Kidney tubule cell (primary cell): ENCODE results near the gene SMC6.

Experiments
- DNase-seq: peaks from one replicate; pipeline ENCODE4 v3.0.0-alpha.2; 2018; ENCODE audit warnings: low spot score

SMC6 gene

DNA sequence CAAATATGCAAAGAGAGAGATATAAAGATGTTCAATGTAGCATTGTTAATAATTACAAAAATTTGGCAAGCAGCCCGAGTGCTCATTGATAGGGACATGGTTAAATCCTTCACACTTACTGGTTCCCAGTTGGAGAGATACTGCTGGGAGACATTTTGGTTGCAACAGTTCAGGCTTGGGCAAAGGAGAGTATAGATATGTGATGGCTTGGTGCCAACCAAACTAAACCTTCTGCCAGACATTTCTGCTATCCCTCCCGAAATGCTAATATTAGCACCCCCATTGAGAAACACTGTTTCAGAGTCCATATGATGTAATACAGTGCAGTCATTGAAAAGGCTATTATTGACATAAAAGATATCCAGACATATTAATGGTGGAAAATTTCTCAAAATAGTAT, 11.8 kb upstream of the SMC6 start:
- DNase-seq, result no peak

DNA sequence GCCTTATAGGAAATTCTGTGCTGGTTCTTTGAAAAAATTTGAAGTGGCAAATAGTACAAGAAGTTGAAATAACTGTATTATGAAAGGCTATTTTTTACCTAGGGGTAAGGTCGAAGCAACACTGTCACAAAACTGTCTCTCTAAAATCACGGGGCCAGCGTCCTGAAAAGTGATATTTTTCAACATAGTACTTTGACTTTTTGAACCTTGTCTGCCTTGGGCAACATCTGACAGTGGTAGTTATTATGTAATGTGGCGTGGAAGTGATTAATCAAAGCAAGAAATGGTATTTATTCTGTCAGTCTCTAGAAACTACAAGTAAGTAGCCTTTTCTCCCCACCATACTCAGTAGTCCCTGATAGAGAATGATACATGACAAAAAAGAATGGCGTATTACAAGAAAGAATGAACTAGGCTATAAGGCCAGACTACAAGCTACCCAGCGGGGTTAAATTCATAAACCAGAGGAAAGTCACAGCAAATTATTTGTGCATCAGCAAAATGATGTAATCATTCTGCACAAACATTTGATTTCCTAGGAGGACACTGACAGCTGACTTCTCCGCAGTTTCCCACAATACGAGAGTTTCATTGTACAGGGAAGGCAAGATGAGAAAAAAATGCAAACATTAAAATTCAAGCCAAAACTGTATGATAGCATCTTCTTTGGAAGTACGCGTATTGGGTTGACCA, 10.2 kb upstream of the SMC6 start:
- DNase-seq, result no peak

DNA sequence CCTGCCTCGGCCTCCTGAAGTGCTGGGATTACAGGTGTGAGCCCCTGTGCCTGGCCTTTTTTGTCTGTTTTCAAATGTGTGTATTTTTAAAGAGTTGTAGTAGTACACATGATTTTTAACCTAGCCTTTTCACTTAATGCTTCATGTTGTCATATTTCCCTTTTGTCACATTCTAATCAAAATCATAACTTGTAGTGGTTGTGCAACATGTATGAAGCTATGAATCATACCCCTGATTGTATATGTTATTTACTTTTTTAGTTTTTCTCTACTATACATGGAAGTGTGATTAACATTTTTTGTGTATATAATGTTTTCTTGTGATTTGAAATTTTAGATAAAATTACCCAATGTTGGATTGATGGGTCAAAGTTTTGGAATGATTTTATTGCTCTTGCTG, 8.8 kb upstream of the SMC6 start:
- no peak for DNase-seq

GRCh38 chr2:17759805-17760204, 6.2 kb upstream of the SMC6 start:
- no peak for DNase-seq

- DNase-seq, result no peak
These were observed 4.5 kb upstream of the SMC6 start for GRCh38 chr2:17758118-17758517.

- peak; percentile 80 for DNase-seq
These were observed 3.7 kb upstream of the SMC6 start for GRCh38 chr2:17757321-17757720.

- DNase-seq, result peak; percentile 65
These were observed 3.1 kb upstream of the SMC6 start for GRCh38 chr2:17756668-17757067.

DNA sequence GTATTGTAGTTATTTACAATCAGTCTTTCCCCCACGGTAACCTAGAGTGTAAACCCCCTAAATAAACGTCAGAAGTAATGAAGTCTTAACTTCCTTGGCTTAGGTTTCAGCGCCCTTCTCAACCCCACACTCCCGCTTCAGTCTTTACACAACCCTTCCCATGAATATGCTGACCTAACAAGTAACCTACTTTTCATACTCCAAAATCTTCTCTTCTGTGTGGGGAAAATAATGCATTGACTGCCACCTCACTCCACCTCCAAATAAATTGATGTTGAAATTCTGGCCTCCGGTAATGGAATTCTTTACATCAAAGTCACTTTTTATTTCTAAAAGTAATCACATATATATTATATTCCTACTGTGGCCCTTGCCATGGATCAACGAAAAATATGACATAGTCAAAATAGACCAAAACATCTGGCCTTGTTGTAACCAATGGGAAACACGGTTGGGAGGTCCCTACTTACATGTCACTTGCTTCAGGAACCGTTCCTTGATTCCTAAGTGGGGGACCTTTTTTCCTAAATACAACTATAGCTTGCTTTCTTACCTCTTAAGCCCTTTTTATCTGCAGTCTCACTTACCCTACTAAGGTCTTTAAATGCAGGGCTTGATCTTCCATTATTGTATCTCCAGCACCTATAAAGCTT, 1.3 kb upstream of the SMC6 start:
- DNase-seq, result peak; percentile 16

DNA sequence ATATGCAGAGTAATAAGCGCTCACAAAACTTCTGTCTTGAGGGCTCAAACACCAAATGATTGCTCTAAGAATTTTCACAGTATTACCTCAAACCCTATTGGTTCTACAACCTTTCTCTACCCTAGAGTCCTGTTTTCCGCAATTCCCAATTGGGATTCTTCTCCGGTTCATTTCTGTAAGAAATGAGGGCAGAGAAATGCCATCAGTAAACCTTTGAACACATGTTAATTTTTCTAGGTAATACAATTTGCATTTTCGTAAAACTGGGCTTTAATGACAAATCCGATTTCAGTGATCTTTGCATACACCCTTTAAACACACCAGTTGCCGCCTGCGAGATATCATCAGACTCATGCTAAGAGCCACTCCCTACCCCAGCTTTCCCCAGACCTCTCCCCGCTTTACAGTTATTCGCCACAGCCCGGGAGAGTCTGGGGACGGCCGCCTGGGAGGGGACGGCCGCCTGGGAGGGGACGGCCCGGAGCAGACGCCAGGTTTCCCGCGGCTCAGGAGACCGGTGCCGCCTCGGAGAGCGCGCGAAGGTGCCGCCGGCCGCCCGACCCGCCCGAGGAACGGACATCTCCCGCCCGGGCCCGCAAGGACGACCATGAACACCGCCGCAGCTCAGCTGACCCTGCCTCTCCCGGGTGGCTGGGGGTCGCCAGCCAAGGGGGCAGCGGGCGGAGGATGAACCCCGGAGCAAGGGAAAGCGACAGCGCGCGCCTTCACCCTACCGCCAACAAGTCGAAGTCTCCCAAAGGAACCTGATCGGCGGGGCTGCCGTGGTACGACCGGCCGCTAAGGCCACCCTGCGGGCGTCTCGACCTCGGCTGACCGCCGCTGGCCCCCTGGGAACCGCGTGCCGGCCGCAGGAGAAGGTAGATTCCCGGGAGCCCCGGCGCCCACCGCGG, 463 bp downstream of the SMC6 start:
- peak; percentile 48 for DNase-seq

- no peak for DNase-seq
These were observed 1.4 kb downstream of the SMC6 start for GRCh38 chr2:17752246-17752645.

DNA sequence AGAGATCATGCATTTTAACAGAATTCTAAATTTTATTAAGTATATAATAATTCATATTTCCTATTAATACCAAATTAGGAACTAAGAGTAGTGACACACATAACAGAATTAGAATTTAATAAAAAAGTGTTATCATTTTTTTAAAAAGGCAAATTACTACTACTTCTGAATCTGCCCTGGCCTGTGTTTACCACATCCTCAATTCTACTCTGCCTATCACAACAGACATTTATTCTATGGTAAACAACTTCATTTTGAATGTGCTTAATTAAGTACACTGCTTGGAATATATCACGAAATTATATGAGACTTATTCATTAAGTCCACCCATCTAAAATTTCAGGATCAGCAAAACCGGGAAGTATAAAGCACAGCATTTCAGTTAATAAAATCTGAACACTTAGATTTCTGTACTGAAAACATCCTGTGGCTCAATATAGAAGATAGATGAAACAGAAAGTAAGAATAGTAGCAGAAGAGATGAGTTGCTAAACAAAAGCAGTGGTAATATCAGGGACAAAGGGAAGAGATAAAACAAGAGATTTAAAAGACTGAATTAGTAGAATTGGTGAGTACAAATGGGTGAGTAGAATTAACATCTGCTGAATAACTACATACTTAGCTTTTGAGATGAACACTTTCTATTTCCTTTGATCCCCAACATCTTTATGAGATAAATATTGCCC, 3.7 kb downstream of the SMC6 start:
- DNase-seq, result no peak

GRCh38 chr2:17748745-17749144, 4.9 kb downstream of the SMC6 start:
- DNase-seq, result no peak

GRCh38 chr2:17747684-17748452, 5.7 kb downstream of the SMC6 start:
- DNase-seq, result peak; percentile 37

DNA sequence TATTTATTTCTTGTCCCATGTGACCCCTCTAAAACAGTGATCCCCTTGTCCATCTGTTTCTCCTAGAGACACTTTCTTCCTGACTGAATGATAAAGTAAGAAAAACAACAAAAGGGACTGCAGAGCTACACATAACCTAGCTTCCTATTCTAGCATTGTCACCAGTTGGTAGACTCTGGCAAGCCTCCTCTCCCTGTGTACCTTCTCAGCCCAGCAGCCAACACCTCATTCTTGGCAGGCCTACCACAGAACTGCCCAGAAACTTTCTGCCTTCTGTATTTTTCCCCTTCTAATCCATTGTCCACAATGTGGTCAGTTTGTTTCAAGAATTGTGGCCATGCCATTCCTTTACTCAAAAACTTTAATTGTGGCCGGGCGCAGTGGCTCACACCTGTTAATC, 13.4 kb downstream of the SMC6 start:
- DNase-seq, result no peak

DNA sequence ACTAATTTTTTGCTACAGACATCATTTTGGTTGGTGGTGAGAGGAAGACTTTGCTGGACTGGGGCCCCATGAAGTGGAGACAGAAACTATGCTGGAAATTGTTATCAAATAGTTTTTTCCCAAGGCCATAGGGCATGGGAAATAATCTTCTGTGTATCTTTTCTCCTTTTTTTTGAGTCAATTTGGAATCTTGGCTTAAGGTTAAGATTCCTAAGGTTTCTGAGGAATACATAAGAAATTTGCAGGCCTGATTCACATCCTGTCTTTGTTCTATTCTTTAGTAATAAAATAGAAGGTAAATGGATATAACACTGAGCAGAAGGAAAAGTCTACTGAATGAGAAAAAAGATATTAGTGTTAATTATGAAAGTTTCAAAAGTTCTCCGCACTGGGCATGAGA, 16.6 kb downstream of the SMC6 start:
- no peak for DNase-seq

DNA sequence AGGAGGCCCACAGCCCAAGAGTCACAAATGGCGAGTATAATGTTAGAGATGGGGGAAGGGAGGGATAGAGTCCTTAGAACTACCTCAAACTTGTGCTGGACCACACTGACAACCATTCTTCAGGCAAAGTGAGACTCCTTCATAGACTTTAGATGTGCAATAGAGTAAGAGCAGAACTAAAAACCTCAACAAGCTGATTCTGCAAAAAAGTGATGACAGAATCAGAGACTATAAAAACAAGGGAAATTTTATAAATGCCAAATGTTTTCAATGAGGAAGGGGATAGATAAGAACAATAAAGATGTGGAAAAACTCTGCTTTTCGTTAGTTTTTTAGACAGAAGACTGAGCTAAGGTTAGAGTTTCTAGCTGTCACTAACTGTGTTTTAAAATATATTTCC, 17.7 kb downstream of the SMC6 start:
- DNase-seq, result no peak

- DNase-seq, result no peak
These were observed 20.0 kb downstream of the SMC6 start for GRCh38 chr2:17733599-17733998.

GRCh38 chr2:17729880-17730279, 23.7 kb downstream of the SMC6 start:
- DNase-seq, result no peak

- no peak for DNase-seq
These were observed 25.4 kb downstream of the SMC6 start for GRCh38 chr2:17728210-17728609.

DNA sequence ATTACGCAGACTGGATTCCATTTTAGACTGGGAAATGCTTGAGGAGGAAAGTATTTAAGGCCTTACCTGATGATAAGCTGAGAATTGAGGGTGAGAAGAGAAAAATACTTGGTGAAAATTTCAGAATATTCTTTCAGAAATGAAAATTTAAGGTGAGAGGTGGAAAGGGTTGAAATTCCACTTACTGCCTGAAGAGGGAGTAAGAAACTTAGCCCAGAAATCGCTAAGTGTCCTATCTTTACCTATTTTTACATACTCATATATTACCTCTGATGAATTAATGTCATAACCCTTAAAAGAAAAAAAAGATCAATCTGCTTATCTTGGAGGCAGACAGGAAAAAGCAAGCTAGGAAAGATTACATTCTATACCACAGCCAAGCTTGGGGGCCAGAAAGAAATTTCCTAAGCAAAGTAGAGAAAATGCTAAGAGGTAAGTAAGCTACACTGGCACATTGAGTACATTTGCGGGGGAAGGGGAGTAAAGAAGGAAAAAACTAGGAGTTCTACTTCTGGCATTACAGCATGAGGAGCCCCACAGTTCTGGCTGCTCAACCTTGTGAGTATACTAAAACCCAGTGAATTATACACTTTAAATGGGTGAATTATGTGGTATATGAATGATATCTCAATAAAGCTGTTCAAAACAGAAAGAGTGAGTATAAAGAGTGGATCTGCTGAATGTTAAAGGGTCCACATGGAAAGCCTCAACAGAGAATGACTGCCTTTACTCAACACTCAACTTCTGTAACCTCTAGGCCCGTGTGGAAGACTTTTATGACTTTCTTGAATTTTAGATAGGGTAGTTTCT, 33.8 kb downstream of the SMC6 start:
- peak; percentile 42 for DNase-seq

DNA sequence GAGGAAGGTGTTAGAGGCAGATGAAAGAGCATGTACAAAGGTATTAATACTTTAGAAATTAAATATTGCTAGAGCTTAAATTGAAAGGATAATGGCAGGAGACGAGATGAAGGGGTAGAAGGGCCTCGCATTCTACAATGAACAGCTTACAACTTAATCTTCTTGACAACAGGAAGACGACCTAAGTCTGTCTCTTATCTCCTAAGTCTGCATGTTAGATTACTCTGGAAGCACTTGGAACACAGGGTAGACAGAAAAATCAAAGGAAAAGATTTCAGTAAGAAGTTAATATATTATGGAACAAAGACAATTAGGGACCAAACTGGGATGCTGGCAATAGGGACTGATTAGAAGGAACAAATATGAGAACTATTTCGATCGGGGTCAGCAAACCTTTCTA, 34.9 kb downstream of the SMC6 start:
- DNase-seq, result no peak
